ENCODE data around the gene RRP36.

- TF ChIP-seq GATA2 (IDR thresholded peaks at IDR 0.05; ENCODE audit: low read depth, low read length) (no peak), GATA3 (IDR thresholded peaks at IDR 0.05; ENCODE audit: low read depth, low read length) (no peak)
These were observed 24.9 kb upstream of the RRP36 start for GRCh38 chr6:42996513-42996912.
